ENCODE measurements around the gene KIF1C.

Gene KIF1C

DNA sequence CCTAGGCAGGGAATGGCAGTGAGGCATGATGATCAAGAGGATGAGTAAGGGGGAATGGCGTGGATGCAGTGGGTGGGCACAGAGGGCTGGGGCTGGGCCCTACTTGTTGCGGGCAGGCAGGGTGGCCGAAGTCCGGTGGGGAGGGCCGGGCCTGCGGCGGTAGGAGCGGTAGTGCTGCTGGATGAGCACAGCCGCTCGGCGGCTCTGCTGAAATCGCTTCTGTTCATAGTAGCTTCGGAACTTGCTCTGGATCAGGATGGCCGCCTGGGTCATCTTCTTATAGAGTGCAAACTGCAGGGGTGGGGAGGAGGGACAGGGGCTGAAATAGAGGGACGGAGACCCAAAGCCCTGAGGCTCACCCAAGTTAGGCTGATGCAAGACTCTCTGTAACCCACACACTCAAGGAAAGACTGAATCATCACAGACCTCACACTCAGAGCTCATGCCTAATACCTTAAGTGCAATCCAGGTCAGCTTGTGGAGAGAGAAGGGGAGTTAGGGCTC, 28.7 kb upstream of the KIF1C start:
- DNase-seq, result peak; percentile 71

DNA sequence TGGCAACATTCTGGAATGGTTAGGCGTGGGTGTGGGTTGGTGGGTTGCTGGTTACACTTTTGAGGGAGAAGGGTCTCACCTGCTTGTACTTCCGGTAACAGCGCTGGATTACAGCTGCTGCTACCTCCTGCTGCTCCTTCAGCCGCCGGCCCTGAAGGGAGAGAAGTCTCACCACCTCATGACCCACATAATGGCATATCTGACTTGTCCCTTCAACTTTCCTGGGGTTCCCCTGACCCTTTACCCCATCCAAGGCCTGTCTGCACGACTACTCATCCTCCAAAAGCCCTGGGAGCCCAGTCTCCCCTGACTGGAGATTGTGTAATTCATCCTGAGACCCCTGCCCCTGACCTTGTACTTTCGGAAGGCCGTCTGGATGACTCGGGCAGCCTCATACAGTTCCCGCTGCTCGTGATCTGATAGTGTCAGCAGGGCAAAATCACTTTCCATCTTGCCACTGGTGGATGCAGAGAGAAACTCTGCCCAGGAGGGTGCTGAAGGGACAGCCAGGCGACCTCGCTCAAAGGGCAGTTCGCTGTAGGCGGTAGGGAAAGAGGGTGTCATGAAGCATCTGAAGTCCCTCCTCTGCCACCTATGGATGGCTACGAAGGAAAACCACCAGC, 28.1 kb upstream of the KIF1C start:
- DNase-seq, result peak; percentile 19

DNA sequence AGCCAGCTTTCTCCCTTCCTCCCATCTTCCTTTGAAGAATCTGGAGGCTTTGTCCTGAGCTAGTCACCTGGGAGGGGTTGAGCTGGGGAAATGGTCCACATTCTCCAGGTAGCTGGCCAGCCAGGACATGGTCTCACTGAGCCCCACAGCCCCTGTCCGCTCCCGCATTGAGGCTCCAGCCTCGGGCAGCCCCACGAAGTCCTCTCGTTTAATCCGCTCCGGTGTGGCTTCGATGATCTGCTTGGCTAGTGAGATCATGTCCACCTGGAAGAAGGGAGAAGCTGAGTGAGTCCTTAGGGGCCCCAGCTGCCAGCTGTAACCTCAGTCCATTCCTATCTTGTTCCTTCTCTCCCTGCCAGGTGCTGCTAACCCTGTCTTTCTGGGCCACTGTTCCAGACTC, 27.5 kb upstream of the KIF1C start:
- DNase-seq, result no peak

DNA sequence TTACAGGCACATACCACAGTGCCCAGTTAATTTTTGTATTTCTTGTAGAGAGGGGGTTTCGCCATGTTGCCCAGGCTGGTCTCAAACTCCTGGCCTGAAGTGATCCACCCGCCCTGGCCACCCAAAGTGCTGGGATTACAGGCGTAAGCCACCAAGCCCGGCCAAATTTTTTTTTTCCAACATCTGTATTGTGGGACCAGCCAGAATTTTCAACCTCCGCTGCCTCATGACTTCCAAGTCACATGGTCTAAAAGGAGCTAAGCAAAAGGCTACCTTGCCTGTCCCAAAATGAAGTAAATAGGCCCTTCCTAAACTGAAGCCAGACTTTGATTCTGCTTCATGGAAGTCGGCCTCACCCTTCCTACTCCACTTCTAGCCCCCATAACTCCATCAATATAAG, 25.9 kb upstream of the KIF1C start:
- DNase-seq, result no peak

DNA sequence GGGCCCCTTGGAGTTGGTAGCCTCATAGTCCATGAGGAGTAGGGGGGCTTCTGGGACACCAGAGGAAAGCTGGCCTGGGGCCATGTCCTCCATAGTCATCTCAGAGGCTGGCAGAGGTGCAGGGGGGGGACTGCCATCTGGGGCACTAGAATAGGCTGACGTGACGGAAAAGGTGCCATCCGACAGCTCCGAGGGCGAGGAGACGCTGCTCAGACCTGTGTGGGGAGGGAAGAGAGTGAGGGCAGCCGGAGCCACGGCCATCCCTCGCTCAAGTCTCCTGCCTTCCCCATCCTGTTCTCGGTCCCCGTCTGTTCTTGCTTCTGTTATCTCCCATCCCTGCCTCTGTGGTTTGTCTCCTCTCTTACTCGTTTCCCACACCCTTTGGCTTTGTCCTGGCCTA, 25.4 kb upstream of the KIF1C start:
- no peak for DNase-seq

DNA sequence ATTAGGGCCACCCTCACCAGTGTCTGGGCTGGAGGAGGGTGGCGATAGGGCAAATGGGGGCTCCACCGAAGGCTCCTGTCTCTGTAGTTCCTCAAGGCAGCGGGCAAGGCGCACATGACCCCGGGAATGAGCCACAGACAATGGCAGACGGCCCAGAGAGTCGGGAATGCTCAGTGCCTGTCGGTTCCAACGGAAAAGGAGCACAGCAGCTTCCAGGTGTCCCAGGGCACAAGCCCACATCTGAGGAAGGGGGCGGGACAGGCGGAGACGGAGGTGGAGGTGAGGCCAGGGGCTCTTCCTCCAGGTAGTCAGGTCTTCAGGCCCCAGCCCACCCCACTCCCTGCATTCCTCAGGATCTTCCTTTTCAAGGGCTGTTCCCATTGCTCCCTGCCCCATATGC, 25.0 kb upstream of the KIF1C start:
- DNase-seq, result no peak

DNA sequence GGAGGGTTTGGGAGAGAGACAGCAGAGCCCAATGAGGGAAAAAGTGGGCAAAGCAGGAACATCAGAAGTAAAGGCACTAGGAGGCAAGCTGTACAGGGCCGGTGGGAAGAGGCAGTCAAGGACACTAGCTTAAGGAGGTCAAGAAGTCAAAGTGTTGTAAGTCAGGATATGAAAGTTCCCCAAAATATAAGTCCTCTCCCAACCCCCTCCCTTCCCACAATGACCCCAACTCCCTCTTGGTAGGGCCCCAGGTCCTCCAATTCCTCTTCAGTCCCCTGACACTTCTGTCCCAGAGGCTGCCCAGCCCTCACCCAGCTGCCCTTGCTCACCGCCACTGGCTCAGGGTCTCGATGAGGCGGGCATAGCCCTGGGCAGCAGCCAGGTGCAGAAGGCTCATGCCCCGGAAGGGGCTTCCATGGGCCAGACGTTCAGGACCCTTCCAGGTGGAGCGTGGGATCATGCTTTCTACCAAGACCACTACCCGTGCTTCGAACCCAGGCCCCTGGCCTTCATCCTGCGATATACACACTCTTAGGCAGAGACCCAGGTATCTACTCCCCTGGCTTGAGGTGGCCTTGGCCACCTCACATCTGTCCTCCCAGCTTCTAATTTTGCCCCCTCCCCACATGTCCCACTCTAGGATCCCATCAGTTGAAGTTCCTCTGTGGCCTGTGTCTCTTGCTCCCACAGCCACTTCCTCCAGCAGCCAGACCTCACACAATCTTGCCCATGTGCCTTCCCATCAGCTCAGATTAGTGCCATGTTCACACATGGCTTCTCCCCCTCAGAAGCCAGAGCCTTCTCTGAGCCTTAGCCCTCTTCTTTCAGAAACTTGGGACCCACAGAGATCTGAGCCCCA, 24.3 kb upstream of the KIF1C start:
- DNase-seq, result no peak

DNA sequence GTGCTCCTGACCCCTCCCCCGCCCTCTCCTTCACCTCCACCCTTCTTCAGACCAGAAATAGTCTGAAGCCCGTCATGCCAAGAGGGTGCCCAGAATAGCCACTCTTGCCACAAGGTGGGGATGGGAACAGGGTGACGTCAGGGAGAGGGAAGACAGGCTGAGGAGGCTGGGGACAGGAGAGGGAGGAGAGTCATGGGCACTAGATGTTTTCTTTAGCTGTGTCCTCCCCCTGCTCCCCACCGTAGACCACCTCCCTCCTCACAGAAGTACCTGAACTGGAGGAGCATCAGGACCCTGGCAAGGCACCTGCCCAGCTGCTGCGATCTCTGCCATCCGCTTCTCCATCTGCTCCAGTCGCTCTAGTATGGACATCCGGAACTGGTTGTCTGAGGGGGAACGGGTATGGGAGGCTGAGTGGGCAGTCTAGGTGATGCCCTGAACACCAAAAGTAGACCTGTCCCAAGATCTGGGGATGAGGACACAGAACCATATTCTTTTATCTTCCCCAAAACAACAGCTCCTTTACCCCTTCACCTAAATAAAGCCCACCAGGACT, 23.6 kb upstream of the KIF1C start:
- no peak for DNase-seq

DNA sequence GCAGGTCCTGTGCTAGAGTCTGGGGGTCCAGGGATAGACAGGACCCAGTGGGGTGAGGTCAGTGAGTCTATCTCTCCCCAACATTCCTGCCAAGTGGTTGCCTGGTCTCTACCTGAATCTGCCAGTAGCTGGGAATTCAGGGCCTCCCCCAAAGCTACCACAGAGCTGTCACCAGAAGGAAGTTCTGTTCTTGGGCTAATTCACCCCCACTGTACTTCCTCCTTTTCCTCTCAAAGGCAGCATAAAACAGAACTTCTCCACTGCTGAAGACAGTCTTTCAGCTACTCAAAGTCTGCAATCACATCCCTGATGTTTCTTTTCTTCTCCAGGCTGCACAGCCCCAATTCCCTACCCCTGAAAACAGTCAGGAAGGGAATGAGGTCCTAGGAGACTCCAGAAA, 19.0 kb upstream of the KIF1C start:
- peak; percentile 72 for DNase-seq

DNA sequence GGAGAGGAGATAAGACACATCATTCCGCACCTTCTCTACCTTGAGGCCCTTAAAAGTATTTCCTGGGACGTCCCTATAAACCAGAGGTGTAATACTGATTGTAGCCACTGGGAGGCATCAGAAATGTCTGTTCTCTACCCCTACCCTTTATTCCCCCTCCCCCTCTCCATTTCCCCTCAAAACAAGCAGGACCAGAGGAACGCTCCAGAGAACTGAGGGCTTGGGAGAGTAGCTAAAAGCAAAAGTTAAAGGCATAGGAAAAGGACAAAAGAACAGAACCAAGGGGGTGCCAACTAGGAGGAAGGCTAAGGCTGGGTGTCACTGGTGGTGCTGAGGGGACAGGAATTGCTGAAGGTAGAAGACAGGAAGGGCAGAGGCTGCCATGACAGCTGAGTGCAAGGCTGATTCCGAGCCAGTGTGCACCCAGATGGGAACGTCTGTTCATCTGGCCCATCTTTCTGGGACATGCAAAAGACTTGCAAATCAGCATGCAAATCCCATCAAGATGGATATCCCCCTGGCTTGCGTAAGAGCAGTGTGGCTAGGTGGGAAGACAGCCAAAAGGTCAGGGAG, 17.0 kb upstream of the KIF1C start:
- peak; percentile 61 for DNase-seq

DNA sequence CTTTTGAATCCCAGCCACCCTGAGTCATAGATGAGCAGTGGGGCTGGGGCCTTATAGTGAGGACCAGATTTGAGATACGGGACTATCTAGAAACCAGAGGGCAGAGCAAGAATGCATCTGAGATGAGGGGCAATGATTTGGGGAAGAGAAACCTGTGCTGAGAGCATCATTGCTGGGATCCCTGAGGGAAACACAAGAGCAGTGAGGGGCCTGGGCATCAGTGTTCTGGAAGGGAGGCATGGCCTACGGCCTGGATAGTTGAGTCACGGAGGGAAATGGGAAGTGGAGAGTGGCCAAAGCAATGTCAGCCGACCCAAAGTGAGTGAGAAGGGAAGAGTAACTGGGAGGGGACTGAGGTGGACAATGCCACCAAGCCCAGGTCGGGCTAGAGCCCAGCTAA, 15.4 kb upstream of the KIF1C start:
- DNase-seq, result peak; percentile 46

DNA sequence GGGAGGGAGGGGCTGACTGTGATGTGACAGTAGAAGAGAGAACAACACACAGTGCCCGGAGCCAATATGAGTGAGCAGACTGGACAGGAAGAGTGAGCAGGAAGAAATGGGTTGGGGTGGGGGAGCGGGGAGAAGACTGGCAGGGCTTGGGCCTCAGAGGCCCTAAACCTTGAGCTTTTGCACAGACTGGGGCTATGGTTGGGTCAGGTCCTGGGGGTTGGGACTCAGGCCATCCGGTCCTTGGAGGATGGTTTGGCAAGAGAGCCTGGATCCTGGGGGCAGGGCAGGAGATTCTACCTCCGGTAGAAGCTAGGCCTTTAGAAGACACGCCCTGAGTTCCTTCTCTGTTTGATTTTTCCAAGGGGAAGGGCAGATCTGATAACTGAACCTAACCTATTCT, 11.3 kb upstream of the KIF1C start:
- DNase-seq, result peak; percentile 29

DNA sequence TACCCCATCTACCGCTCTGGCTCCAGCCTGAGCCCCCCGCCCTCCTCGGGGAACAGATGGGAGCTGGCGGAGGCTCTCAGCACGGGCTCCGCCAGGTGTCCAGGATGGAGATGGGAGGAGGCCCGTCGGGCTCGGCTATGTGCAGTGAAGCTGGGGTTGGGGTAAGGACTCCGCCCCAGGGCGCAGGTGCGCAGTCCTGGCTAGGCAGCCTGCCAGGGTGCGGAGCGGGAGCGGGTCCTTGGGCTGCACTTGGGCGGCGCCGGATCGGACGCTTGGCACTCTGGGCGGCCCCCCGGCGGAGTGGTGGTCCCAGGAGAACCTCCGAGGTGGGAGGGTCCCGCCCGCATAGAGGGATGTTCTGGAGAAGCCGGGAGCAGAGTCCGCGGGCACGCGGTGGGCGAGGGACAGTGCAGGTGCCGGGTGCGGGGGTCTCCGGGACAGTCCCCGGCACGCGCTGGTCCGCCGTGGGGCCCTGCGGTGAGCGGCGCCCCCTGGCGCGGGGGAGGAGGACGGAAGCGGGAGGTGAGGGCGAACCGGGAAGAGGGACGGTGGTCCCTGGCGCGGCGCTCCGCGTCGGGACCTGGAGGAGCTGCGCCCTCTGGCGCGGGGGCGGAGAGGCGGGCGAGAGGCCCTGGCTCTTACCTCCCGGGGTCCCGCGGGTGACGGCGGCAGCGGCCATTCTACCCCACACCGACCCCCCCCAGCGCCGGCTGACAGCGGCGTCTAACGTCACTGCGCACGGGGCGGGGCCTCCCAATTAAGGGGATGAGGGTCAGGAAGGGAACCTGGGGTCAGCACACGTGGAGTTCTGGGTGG, 10.6 kb upstream of the KIF1C start, which contains the start of gene CAMTA2:
Gene CAMTA2, minus strand, starts transcription at position 725 of the 816 bp plus-strand sequence. CDS start 1,453 bp downstream, outside the sequence.
- DNase-seq, result peak; percentile 82

DNA sequence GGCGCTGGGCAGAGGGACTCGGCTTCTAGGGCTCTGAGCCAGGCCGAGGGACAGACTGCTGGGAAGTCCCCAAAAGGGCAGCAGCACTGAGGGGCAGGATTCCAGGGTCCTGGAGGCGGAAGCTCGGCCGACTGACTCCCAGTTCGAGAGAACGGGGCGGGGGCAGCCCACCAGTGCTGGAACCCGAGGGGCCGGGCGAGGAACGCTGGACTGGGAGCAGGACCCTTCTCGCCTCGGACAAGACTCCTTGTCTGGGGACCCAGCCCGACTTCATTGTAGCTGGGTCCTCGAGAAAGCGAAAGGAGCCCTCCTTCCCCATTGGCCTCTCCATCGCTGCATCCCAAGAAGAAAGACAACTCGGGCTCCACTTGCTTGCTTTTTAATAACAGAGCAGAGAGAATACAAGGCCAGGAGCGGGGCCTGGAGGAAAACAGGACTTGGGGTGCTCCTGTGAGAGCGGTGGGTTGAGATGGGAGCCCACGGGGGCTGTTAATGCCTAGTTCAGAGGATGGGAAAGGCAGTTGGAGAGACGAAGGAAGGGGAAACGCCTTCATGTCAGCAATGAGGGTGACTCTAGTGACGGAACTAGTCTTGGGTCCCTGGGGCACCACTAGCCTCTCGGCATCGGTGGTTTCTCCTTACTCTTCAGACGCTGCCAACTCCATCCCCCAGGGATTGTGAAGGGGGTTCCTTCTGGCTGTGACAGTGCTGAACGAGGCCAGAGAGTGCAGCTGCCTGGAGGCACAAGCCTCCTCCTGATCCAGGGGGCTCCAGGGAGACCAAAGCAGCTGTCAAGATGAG, 9.8 kb upstream of the KIF1C start:
- DNase-seq, result peak; percentile 48

DNA sequence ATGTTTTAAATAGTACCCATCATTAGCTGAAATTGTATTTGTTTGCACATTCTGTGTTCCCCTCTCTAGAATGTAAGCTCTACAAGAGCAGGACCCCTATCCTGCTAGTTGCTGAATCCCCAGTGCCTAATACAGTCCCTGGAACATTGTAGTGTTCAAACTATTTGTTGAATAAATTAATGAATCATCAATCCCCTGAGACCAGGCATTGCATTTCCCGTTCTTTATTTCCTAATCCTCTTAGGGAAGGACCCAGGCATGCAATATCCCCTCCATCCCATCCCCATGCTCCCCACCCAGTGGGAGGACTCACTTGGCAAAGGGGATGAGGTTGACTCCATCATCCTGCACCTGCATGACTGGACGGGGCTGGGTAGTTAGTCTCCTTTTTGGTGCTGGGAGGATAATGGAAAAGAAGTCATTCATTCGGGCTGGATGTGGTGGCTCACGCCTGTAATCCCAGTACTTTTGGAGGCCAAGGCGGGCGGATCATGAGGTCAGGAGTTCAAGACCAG, 3.6 kb upstream of the KIF1C start:
- DNase-seq, result no peak

DNA sequence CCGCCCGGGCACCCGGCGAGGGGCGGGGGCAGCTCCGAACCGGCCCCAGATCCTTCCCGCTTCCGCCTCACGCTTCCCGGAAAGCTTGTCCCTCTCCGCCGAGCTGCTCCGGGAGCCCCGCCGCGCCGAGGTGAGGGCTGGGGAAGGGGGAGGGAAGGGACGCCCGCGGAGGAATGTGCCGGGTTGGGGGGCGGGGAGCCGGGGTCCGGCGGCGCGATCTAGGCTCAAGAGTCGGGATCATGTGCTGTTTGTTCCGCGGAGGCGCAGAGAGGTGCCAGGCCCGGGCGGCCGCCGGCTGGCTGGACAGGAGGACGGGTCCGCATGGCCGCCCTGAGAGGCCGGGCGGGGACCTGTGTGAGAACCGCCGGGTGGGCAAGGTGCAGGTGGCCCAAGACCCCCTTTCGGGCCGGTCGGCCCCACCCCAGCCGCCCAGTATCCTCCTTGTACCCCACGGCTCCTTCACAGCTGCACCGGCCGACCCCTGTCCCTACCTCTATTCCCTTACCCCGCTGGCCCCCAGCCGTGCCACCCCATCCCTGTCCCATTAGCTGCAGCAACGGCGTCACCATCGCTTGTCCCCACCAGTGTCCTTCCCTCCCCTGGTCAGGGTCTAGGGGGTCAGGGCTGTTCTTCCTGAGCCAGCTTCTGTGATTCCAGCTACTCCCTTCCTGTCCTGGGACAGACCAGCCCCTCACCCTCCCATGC, 429 bp downstream of the KIF1C start:
- no peak for DNase-seq

DNA sequence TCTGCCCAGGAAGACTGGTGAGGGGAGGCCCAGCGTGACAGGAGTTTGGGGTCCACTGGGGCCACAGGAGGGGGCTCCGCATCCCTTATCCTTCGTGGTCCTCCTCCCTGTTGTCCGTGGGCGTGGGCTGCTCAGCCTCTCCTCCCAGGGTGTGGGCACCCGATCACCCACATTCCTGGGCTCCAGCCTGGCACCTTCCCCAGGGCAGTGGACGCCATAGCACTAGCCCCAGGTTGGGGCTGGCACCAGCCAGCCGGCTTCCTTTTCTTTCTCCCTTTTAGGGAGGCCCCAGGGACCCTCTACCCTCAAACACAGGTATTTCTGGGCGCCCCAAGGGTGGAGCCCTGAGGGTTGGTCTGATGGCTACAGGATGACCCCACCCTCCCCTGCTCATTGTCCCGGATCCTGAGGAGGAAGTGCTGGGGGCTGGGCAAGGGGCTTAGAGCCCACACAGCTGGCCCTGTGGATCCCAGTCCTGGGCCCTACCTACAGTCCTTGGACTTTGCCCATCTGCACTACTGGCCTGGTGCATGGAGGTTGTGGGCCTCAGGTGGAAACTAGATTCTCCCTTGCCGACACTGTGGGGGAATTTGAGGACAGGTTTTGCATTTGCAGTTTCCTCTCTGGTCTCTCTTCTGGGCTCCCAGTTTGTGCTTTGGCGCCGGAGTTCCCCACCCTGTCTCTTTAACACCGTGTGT, 1.1 kb downstream of the KIF1C start:
- DNase-seq, result peak; percentile 10

DNA sequence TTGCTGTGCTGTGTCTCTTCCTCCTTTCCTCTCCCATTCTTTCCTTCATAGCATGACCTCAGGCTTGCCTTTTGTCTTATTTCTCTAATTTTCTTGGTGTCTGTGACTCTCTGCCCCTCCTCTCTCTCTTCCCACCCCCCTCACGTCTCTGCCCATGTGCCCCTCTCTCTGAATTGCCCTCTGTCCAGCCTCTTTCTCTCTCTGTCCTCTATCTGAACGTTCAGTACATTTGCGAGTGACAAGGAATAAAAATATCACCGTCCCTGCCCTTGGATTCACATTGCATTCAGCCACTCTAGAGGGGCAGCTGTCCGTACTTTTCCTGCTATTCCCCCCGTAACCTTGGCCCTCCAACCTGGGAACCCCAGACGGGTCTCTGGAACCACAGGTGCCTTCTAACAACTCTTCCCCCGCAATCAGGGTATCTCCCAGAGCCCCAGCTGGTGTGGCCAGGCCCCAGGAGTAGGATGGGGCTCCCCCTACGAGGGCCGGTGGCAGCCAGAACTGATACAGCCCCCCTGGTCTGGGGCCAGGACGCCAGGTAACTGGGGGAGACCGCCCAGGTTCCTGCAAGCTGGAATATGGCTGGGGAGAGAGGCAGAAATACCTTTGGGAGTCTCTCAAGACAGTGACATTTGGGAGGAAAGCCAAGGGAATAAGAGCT, 1.8 kb downstream of the KIF1C start:
- no peak for DNase-seq

DNA sequence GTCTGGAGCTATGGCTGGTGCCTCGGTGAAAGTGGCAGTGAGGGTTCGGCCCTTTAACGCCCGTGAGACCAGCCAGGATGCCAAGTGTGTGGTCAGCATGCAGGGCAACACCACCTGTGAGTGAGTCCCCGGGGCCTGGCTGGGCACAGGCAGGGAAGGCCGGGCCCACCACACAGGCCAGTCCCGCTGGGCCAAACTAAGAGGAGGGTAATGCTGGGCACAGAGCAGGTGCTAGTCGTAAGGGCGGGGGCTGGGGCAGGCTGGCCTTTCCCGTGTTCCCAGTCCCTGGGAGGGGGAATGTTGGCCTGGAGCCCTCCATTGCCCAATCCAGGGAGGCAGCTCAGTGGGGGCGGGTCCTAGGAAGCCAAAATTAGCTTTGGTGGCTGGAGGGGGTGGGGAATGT, 2.5 kb downstream of the KIF1C start:
- DNase-seq, result no peak
